PC-9 (cell line): ENCODE results near the gene DSEL. TPM values are rescaled to one million over a fixed set of nuclear protein-coding genes. Genes with fewer than 3 reads are reported as not detected.
A peak's percentile ranks its signal among the peaks of the same experiment; 100 is the strongest.

ENCODE experiments used
- BruUV-seq: library from RNA; stranded (reverse); fragments of 400-500 nt; replicated peaks from 2 replicates; lab custom pipeline; 2021; lab: Mats Ljungman, UMichigan
- CTCF ChIA-PET: fragments of 300-600 bp; sonication (Branson Sonifier 250); formaldehyde crosslinking; loops from one replicate; lab custom pipeline; 2022; ENCODE audit warnings: antibody characterized with exemption; lab: Charles Lee
- POLR2A ChIA-PET: fragments of 300-600 bp; sonication (Branson Sonifier 250); formaldehyde crosslinking; loops from one replicate; lab custom pipeline; 2022; ENCODE audit warnings: antibody characterized with exemption; ENCODE audit not compliant: unreplicated experiment; lab: Charles Lee
- DNase-seq, 2 experiments: peaks; one replicate each; pipeline versions ENCODE4 v3.0.0 to v3.0.0-alpha.2; 2015 to 2022; ENCODE audit warnings: mixed read lengths in 1 of 2
- H2AFZ ChIP-seq: fragments of 200-600 bp; sonication (generic); 2 replicates; pipeline ENCODE4 v1.8.1; 2017; ENCODE audit warnings: antibody characterized with exemption
- H3F3A ChIP-seq: fragments of 200-600 bp; sonication (generic); 2 replicates; pipeline ENCODE4 v1.8.1; 2017; ENCODE audit warnings: antibody characterized with exemption, mild to moderate bottlenecking, low read depth; ENCODE audit not compliant: insufficient read depth
- H3K27ac ChIP-seq: fragments of 200-600 bp; sonication (generic); 2 replicates; pipeline ENCODE4 v1.6.1; 2016; ENCODE audit warnings: mixed run types
- H3K27me3 ChIP-seq: fragments of 200-600 bp; sonication (generic); 2 replicates; pipeline ENCODE4 v1.6.1; 2016; ENCODE audit warnings: low read depth, mixed run types; ENCODE audit not compliant: insufficient read depth
- H3K36me3 ChIP-seq: fragments of 200-600 bp; sonication (generic); 2 replicates; pipeline ENCODE4 v1.6.1; 2016; ENCODE audit warnings: low read depth, mixed run types
- H3K4me1 ChIP-seq: fragments of 200-600 bp; sonication (generic); replicated peaks from 2 replicates; pipeline ENCODE4 v1.6.1; 2016; ENCODE audit warnings: mixed run types; ENCODE audit not compliant: insufficient read depth
- H3K4me2 ChIP-seq: fragments of 200-600 bp; sonication (generic); 2 replicates; pipeline ENCODE4 v1.6.1; 2017; ENCODE audit warnings: mixed run types
- H3K4me3 ChIP-seq: fragments of 200-600 bp; sonication (generic); 2 replicates; pipeline ENCODE4 v1.6.1; 2016; ENCODE audit warnings: mixed run types
- H3K79me2 ChIP-seq: fragments of 200-600 bp; sonication (generic); 2 replicates; pipeline ENCODE4 v1.6.1; 2017; ENCODE audit warnings: low read depth, mixed run types
- H3K9me2 ChIP-seq: fragments of 200-600 bp; sonication (generic); 2 replicates; pipeline ENCODE4 v1.8.1; 2017; ENCODE audit warnings: mild to moderate bottlenecking; ENCODE audit not compliant: insufficient read depth
- H3K9me3 ChIP-seq: fragments of 200-600 bp; sonication (generic); 2 replicates; pipeline ENCODE4 v1.8.1; 2016; ENCODE audit warnings: low read depth; ENCODE audit not compliant: insufficient read depth
- H4K20me1 ChIP-seq: fragments of 200-600 bp; sonication (generic); 2 replicates; pipeline ENCODE4 v1.8.1; 2017; ENCODE audit not compliant: insufficient read depth
- EZH2 ChIP-seq: fragments of 200-600 bp; sonication (generic); IDR thresholded peaks from 2 replicates; pipeline ENCODE4 v1.8.0; 2017; ENCODE audit warnings: antibody characterized with exemption, low read depth
- intact Hi-C: fragments of 100-400 bp; cut with micrococcal nuclease; formaldehyde crosslinking; loops from one replicate; pipeline ENCODE4 v1.10.0; 2022; ENCODE audit not compliant: unreplicated experiment
- total RNA-seq: library from RNA; stranded (reverse); gene quantifications from 2 replicates; pipeline ENCODE4 v1.2.3, GENCODE V29; 2021
- TF ChIP-seq, protein P1 (sequence below): fragments of 200-600 bp; sonication (generic); conservative IDR thresholded peaks from 2 replicates; pipeline ENCODE4 v1.6.1; 2017; ENCODE audit warnings: mixed run types, antibody characterized with exemption, mild to moderate bottlenecking, moderate library complexity

The DSEL gene
- total RNA-seq, 1 experiment from 2014 or later = 2.1 TPM

DNA sequence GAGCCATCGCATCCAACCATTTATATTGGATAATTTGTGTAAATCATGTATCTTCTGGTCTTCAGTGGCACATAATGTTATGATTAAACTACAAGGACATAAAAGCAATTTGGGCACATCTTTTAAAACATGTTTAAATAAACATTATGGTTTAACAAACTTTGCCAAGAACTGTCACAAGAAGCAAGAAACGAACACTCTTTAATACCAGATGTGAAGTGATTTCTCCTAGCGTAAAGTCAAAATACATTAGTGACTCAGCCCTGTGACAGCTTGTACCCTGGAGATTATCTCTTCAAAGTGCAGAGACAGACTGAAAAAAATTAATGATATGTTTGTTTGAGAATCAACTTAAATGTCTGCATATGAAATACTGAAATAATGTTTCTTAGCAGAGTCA lies 39.9 kb downstream of the DSEL start:
- Histone ChIP-seq H3K79me2 (no peaks in the 10 kb centered on the region), H3F3A (no peaks in the 10 kb centered on the region), H4K20me1 (no peaks in the 10 kb centered on the region), H3K27ac (no peak overlapping the region), H3K4me1 (no peaks in the 10 kb centered on the region), H3K4me2 (no peak overlapping the region), H3K9me3 (no peaks in the 10 kb centered on the region), H3K9me2 (no peaks in the 10 kb centered on the region), H3K4me3 (no peak overlapping the region), H3K36me3 (no peaks in the 10 kb centered on the region), H2AFZ (no peak overlapping the region), H3K27me3 (no peaks in the 10 kb centered on the region)
- intact Hi-C loops = no loop called here
- no peak for TF ChIP-seq EZH2
- TF ChIP-seq, protein P1, sequence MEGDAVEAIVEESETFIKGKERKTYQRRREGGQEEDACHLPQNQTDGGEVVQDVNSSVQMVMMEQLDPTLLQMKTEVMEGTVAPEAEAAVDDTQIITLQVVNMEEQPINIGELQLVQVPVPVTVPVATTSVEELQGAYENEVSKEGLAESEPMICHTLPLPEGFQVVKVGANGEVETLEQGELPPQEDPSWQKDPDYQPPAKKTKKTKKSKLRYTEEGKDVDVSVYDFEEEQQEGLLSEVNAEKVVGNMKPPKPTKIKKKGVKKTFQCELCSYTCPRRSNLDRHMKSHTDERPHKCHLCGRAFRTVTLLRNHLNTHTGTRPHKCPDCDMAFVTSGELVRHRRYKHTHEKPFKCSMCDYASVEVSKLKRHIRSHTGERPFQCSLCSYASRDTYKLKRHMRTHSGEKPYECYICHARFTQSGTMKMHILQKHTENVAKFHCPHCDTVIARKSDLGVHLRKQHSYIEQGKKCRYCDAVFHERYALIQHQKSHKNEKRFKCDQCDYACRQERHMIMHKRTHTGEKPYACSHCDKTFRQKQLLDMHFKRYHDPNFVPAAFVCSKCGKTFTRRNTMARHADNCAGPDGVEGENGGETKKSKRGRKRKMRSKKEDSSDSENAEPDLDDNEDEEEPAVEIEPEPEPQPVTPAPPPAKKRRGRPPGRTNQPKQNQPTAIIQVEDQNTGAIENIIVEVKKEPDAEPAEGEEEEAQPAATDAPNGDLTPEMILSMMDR = no peak
- BruUV-seq = no TSS peak
- ChIA-PET POLR2A (no interaction called here), CTCF (no interaction called here)
- no peak for DNase-seq

DNA sequence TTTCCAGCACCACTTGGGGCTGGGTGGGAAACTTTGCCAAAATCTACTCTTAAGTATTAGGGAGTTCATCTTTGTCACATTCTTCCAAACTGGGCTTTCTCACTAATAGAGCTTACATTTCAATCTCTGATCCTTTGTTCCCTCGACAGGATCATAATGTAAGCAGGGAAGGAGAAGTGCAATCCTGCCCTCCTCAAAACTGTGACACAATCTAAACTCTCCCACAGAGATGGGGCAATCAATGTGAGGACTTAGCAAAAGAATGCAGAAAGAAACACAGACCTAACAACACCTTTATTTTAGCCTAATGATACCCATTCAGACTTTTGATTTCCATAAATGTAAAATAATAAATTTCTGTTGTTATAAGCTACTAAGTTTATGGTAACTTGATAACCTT lies 40.8 kb downstream of the DSEL start:
- H3K4me2 ChIP-seq = no peak overlapping the region
- H3K36me3 ChIP-seq = no peaks in the 10 kb centered on the region
- BruUV-seq = no TSS peak
- H3F3A ChIP-seq = no peaks in the 10 kb centered on the region
- H3K27me3 ChIP-seq = no peaks in the 10 kb centered on the region
- no peak overlapping the region for H3K27ac ChIP-seq
- H3K9me3 ChIP-seq = no peaks in the 10 kb centered on the region
- no peak overlapping the region for H3K4me3 ChIP-seq
- ChIA-PET CTCF (no interaction called here), POLR2A (no interaction called here)
- no peak for DNase-seq
- intact Hi-C loops = no loop called here
- no peak for TF ChIP-seq EZH2
- TF ChIP-seq, protein P1 = no peak
- H3K9me2 ChIP-seq = no peaks in the 10 kb centered on the region
- H4K20me1 ChIP-seq = no peaks in the 10 kb centered on the region
- no peaks in the 10 kb centered on the region for H3K79me2 ChIP-seq
- 0 out of 2 replicates have a peak overlapping the region, but pooled peaks have one; percentile 4 for H2AFZ ChIP-seq
- H3K4me1 ChIP-seq = no peaks in the 10 kb centered on the region

DNA sequence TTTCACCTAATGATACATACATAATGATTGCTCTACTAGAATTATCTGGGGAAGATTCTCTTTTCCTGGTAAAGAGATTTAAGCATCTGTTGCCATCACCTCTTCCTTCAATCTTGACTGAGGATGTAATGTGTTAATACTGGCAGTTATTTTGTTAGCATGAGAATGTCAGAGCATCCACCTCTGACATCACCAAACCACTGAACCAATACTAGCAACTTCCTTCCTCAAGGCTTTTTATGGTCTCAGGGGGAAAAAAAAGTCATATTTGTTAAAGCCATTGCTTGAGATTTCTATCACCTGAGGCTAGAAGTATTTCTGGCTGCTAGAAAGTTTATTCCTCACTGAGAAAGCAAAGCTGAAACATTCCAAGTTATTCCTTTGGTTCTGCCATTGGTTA lies 48.5 kb downstream of the DSEL start:
- no peaks in the 10 kb centered on the region for H3K27me3 ChIP-seq
- H3K36me3 ChIP-seq = no peaks in the 10 kb centered on the region
- no peaks in the 10 kb centered on the region for H3K9me2 ChIP-seq
- no peak overlapping the region for H2AFZ ChIP-seq
- no peaks in the 10 kb centered on the region for H3F3A ChIP-seq
- no peak for DNase-seq
- H3K4me3 ChIP-seq = no peak overlapping the region
- BruUV-seq = no TSS peak
- no peak for TF ChIP-seq EZH2
- H4K20me1 ChIP-seq = no peaks in the 10 kb centered on the region
- intact Hi-C loops = no loop called here
- H3K27ac ChIP-seq = no peak overlapping the region
- no peaks in the 10 kb centered on the region for H3K4me1 ChIP-seq
- POLR2A ChIA-PET = no interaction called here
- CTCF ChIA-PET = no interaction called here
- no peak overlapping the region for H3K4me2 ChIP-seq
- no peaks in the 10 kb centered on the region for H3K79me2 ChIP-seq
- no peaks in the 10 kb centered on the region for H3K9me3 ChIP-seq

DNA sequence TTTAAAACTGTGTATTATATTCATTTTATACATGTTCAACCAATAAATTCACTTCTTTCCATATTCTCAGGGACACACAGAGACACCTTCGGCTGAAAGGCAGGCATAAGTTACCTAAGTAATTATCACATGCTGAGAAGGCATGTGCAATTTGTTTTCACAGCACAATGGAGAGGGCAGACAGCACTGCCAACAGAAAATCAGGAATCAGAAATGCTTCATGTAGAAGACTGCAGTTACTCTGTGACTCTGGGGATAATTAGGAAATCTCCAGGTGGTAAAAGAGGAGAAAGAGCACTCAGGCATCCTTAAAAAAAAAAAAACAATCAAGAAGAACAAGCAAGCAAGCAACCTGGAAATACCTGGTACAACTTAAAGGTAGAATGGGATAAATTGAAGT lies 49.3 kb downstream of the DSEL start:
- TF ChIP-seq, protein P1 = no peak
- TF ChIP-seq EZH2 = no peak
- H3K79me2 ChIP-seq = no peaks in the 10 kb centered on the region
- intact Hi-C loops = no loop called here
- BruUV-seq = no TSS peak
- H4K20me1 ChIP-seq = no peaks in the 10 kb centered on the region
- ChIA-PET CTCF (no interaction called here), POLR2A (no interaction called here)
- no peaks in the 10 kb centered on the region for H3K27me3 ChIP-seq
- H3K4me1 ChIP-seq = no peaks in the 10 kb centered on the region
- H3K9me2 ChIP-seq = no peaks in the 10 kb centered on the region
- H3K36me3 ChIP-seq = no peaks in the 10 kb centered on the region
- no peaks in the 10 kb centered on the region for H3F3A ChIP-seq
- no peak overlapping the region for H3K27ac ChIP-seq
- no peak for DNase-seq
- H2AFZ ChIP-seq = no peak overlapping the region
- H3K4me2 ChIP-seq = no peak overlapping the region
- H3K9me3 ChIP-seq = no peaks in the 10 kb centered on the region
- no peak overlapping the region for H3K4me3 ChIP-seq
